Trophoblast cell (in vitro differentiated cells and primary cell): ENCODE data around the gene C4B.
"Not testable (repeated sequence)": the region's sequence is repeated elsewhere in the genome, so short reads cannot be mapped to it uniquely, and the experiment has no call there.

Experiments
- DNase-seq, 2 donors: peaks; one replicate each; pipeline ENCODE4 v3.0.0-alpha.2; 2016
- H2AFZ ChIP-seq: 2 replicates; pipeline ENCODE4 v1.6.1; 2013; ENCODE audit warnings: low read length, moderate library complexity, mild to moderate bottlenecking; ENCODE audit not compliant: insufficient read depth, poor library complexity
- H2AK5ac ChIP-seq: 2 replicates; pipeline ENCODE4 v1.6.1; 2013; ENCODE audit warnings: mild to moderate bottlenecking, low read length
- H2BK120ac ChIP-seq: 2 replicates; pipeline ENCODE4 v1.6.1; 2013; ENCODE audit warnings: low read length, mild to moderate bottlenecking, moderate library complexity; ENCODE audit not compliant: insufficient read depth, poor library complexity
- H2BK12ac ChIP-seq: 2 replicates; pipeline ENCODE4 v1.6.1; 2013; ENCODE audit warnings: mild to moderate bottlenecking, low read length, moderate library complexity
- H2BK5ac ChIP-seq: 2 replicates; pipeline ENCODE4 v1.6.1; 2013; ENCODE audit warnings: low read length, low read depth, moderate library complexity, mild to moderate bottlenecking; ENCODE audit not compliant: poor library complexity
- H3K14ac ChIP-seq: 2 replicates; pipeline ENCODE4 v1.6.1; 2013; ENCODE audit warnings: mild to moderate bottlenecking, low read length
- H3K18ac ChIP-seq: 2 replicates; pipeline ENCODE4 v1.6.1; 2013; ENCODE audit warnings: mild to moderate bottlenecking, low read length
- H3K23ac ChIP-seq: 2 replicates; pipeline ENCODE4 v1.6.1; 2013; ENCODE audit warnings: low read length
- H3K27ac ChIP-seq: 2 replicates; pipeline ENCODE4 v1.5.1; 2013; ENCODE audit warnings: low read depth, mild to moderate bottlenecking, inconsistent platforms, low read length, moderate library complexity
- H3K27me3 ChIP-seq: 2 replicates; pipeline ENCODE4 v1.6.1; 2013; ENCODE audit warnings: inconsistent platforms, mild to moderate bottlenecking, low read length, moderate library complexity; ENCODE audit not compliant: insufficient read depth
- H3K36me3 ChIP-seq, 2 experiments: 1 replicate in 1 of 2; 2 replicates in 1 of 2; pipeline ENCODE4 v1.6.1; 2013; ENCODE audit warnings: low read length in 2 of 2, mild to moderate bottlenecking in 2 of 2, moderate library complexity in 1 of 2; ENCODE audit not compliant: insufficient read depth in 2 of 2, control insufficient read depth in 1 of 2
- H3K4ac ChIP-seq: 2 replicates; pipeline ENCODE4 v1.6.1; 2013; ENCODE audit warnings: low read depth, mild to moderate bottlenecking, low read length, moderate library complexity
- H3K4me1 ChIP-seq, 2 experiments: 1 replicate in 1 of 2; 2 replicates in 1 of 2; pipeline ENCODE4 v1.6.1; 2013; ENCODE audit warnings: low read length in 2 of 2, mild to moderate bottlenecking in 2 of 2, moderate library complexity in 1 of 2; ENCODE audit not compliant: insufficient read depth in 2 of 2, control insufficient read depth in 1 of 2
- H3K4me2 ChIP-seq: 2 replicates; pipeline ENCODE4 v1.6.1; 2013; ENCODE audit warnings: inconsistent platforms, mild to moderate bottlenecking, low read length, moderate library complexity
- H3K4me3 ChIP-seq: 2 replicates; pipeline ENCODE4 v1.5.1; 2013; ENCODE audit warnings: mild to moderate bottlenecking, low read depth, low read length, inconsistent platforms
- H3K79me1 ChIP-seq: one replicate; pipeline ENCODE4 v1.6.1; 2013; ENCODE audit warnings: low read length
- H3K79me2 ChIP-seq: 2 replicates; pipeline ENCODE4 v1.6.1; 2013; ENCODE audit warnings: low read length, mild to moderate bottlenecking; ENCODE audit not compliant: control insufficient read depth, insufficient read depth, poor library complexity
- H3K9ac ChIP-seq: 2 replicates; pipeline ENCODE4 v1.6.1; 2013; ENCODE audit warnings: mild to moderate bottlenecking, low read length
- H3K9me3 ChIP-seq: 2 replicates; pipeline ENCODE4 v1.6.1; 2013; ENCODE audit warnings: low read depth, mild to moderate bottlenecking, control low read depth, inconsistent platforms, low read length; ENCODE audit not compliant: insufficient read depth
- H4K12ac ChIP-seq: 2 replicates; pipeline ENCODE4 v1.6.1; 2013; ENCODE audit warnings: low read depth, mild to moderate bottlenecking, low read length, moderate library complexity
- H4K8ac ChIP-seq: 2 replicates; pipeline ENCODE4 v1.6.1; 2013; ENCODE audit warnings: low read depth, mild to moderate bottlenecking, low read length, moderate library complexity
- H4K91ac ChIP-seq: one replicate; pipeline ENCODE4 v1.6.1; 2013; ENCODE audit warnings: low read depth, mild to moderate bottlenecking, low read length, moderate library complexity
- WGBS: extraction: QIAGEN DNeasy Blood & Tissue Kit; methylation state at CpG from one replicate; pipeline ENCODE4 v1.1.7; 2013; ENCODE audit warnings: missing lambda C conversion rate; ENCODE audit not compliant: insufficient read length, insufficient coverage; ENCODE audit errors: extremely low coverage; 5-methylcytosine and 5-hydroxymethylcytosine counted together

The C4B gene

GRCh38 chr6:31980195-31980876 is 34.3 kb upstream of the C4B start:
- H3K27me3 ChIP-seq, H3K9me3 ChIP-seq, H3K18ac ChIP-seq, H4K91ac ChIP-seq, H3K4me1 ChIP-seq, H3K79me1 ChIP-seq, H3K36me3 ChIP-seq, H2BK12ac ChIP-seq, H3K4me2 ChIP-seq, H4K8ac ChIP-seq, H2AFZ ChIP-seq, H3K27ac ChIP-seq, DNase-seq, H3K9ac ChIP-seq, H3K4me3 ChIP-seq, H3K14ac ChIP-seq, H2AK5ac ChIP-seq, H3K79me2 ChIP-seq, H3K23ac ChIP-seq, H3K4ac ChIP-seq, H2BK5ac ChIP-seq, H2BK120ac ChIP-seq, H4K12ac ChIP-seq: not testable (repeated sequence)
- no CpG with 5 or more reads among the region's 13 CpGs for WGBS

GRCh38 chr6:31980998-31981397 is 33.6 kb upstream of the C4B start:
- not testable (repeated sequence) for H3K14ac ChIP-seq, H3K18ac ChIP-seq, H2BK12ac ChIP-seq, H3K79me2 ChIP-seq, H4K91ac ChIP-seq, H3K27ac ChIP-seq, H3K4ac ChIP-seq, H4K12ac ChIP-seq, H3K23ac ChIP-seq, H3K27me3 ChIP-seq, H2AFZ ChIP-seq, H3K9ac ChIP-seq, H3K4me3 ChIP-seq, H3K79me1 ChIP-seq, H3K36me3 ChIP-seq, H2BK5ac ChIP-seq, H3K9me3 ChIP-seq, H2BK120ac ChIP-seq, DNase-seq, H2AK5ac ChIP-seq, H3K4me2 ChIP-seq, H4K8ac ChIP-seq, H3K4me1 ChIP-seq
- no CpG with 5 or more reads among the region's 5 CpGs for WGBS

GRCh38 chr6:31981744-31982143 is 32.9 kb upstream of the C4B start, which contains the start of gene C4A:
Gene C4A (plus strand): TSS chr6:31982057. CDS start chr6:31982108, 51 bp downstream.
- WGBS = no CpG with 5 or more reads among the region's 7 CpGs
- H3K79me2 ChIP-seq, H3K9ac ChIP-seq: not testable (repeated sequence)

GRCh38 chr6:31989363-31989762 is 25.2 kb upstream of the C4B start:
- not testable (repeated sequence) for H3K4me1 ChIP-seq, H3K27me3 ChIP-seq, H3K14ac ChIP-seq, H3K36me3 ChIP-seq, DNase-seq, H3K27ac ChIP-seq, H2BK120ac ChIP-seq, H3K23ac ChIP-seq, H3K79me2 ChIP-seq, H3K9ac ChIP-seq, H3K4ac ChIP-seq, H2BK12ac ChIP-seq, H3K18ac ChIP-seq, H2AFZ ChIP-seq, H2BK5ac ChIP-seq, H3K9me3 ChIP-seq, H3K4me3 ChIP-seq, H3K79me1 ChIP-seq, H2AK5ac ChIP-seq, H4K91ac ChIP-seq, H4K12ac ChIP-seq, H3K4me2 ChIP-seq, H4K8ac ChIP-seq
- WGBS = no CpG with 5 or more reads among the region's 10 CpGs

More at GRCh38 chr6:31981744-31982143, 32.9 kb upstream of the C4B start, which contains the start of gene C4A:
- not testable (repeated sequence) for H3K27me3 ChIP-seq, H3K4ac ChIP-seq, H3K4me3 ChIP-seq, H4K12ac ChIP-seq, H3K18ac ChIP-seq, H2AK5ac ChIP-seq, H3K4me2 ChIP-seq, H2BK12ac ChIP-seq, H4K91ac ChIP-seq, H2BK120ac ChIP-seq, DNase-seq, H3K27ac ChIP-seq, H4K8ac ChIP-seq, H2AFZ ChIP-seq, H3K14ac ChIP-seq, H3K79me1 ChIP-seq, H3K9me3 ChIP-seq, H3K36me3 ChIP-seq, H3K23ac ChIP-seq, H2BK5ac ChIP-seq, H3K4me1 ChIP-seq
